ENCODE results near the gene CRYBB3.

GRCh38 chr22:25210793-25211192, 11.1 kb downstream of the CRYBB3 start:
- TF ChIP-seq, protein P1, sequence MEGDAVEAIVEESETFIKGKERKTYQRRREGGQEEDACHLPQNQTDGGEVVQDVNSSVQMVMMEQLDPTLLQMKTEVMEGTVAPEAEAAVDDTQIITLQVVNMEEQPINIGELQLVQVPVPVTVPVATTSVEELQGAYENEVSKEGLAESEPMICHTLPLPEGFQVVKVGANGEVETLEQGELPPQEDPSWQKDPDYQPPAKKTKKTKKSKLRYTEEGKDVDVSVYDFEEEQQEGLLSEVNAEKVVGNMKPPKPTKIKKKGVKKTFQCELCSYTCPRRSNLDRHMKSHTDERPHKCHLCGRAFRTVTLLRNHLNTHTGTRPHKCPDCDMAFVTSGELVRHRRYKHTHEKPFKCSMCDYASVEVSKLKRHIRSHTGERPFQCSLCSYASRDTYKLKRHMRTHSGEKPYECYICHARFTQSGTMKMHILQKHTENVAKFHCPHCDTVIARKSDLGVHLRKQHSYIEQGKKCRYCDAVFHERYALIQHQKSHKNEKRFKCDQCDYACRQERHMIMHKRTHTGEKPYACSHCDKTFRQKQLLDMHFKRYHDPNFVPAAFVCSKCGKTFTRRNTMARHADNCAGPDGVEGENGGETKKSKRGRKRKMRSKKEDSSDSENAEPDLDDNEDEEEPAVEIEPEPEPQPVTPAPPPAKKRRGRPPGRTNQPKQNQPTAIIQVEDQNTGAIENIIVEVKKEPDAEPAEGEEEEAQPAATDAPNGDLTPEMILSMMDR (IDR thresholded peaks at IDR 0.05), result no peak
- no peak for TF ChIP-seq POLR2A (IDR thresholded peaks at IDR 0.05)

Data from adrenal gland (tissue), 5 donors.